Neural progenitor cell (in vitro differentiated cells): ENCODE measurements around the gene METTL1. TPM values are rescaled to one million over a fixed set of nuclear protein-coding genes. Genes with fewer than 3 reads are reported as not detected.
A peak's percentile ranks its signal among the peaks of the same experiment; 100 is the strongest.

ENCODE experiments used
- DNase-seq: peaks from one replicate; pipeline ENCODE4 v3.0.0-alpha.2; 2016; ENCODE audit warnings: low spot score
- H2AFZ ChIP-seq: fragments of 200-600 bp; sonication (generic); replicated peaks from 2 replicates; pipeline ENCODE4 v1.6.1; 2016; ENCODE audit warnings: antibody characterized with exemption
- H3F3A ChIP-seq: fragments of 200-600 bp; sonication (generic); 2 replicates; pipeline ENCODE4 v1.6.1; 2016; ENCODE audit warnings: antibody characterized with exemption, low read depth
- H3K27ac ChIP-seq: fragments of 200-600 bp; sonication (generic); 2 replicates; pipeline ENCODE4 v1.5.1; 2016; ENCODE audit warnings: mild to moderate bottlenecking
- H3K27me3 ChIP-seq: fragments of 200-600 bp; sonication (generic); 2 replicates; pipeline ENCODE4 v1.6.1; 2016; ENCODE audit warnings: mild to moderate bottlenecking, moderate library complexity
- H3K36me3 ChIP-seq: fragments of 200-600 bp; sonication (generic); 2 replicates; pipeline ENCODE4 v1.5.1; 2016
- H3K4me1 ChIP-seq: fragments of 200-600 bp; sonication (generic); 2 replicates; pipeline ENCODE4 v1.6.1; 2016; ENCODE audit warnings: mixed run types
- H3K4me2 ChIP-seq: fragments of 200-600 bp; sonication (generic); 2 replicates; pipeline ENCODE4 v1.6.1; 2016
- H3K4me3 ChIP-seq: fragments of 200-600 bp; sonication (generic); 2 replicates; pipeline ENCODE4 v1.5.1; 2016
- H3K79me2 ChIP-seq: fragments of 200-600 bp; sonication (generic); 2 replicates; pipeline ENCODE4 v1.6.1; 2016; ENCODE audit warnings: low read depth
- H3K9ac ChIP-seq: fragments of 200-600 bp; sonication (generic); 2 replicates; pipeline ENCODE4 v1.6.1; 2016
- H3K9me3 ChIP-seq: fragments of 200-600 bp; sonication (generic); 2 replicates; pipeline ENCODE4 v1.5.1; 2016; ENCODE audit warnings: low read depth
- H4K20me1 ChIP-seq: fragments of 200-600 bp; sonication (generic); 2 replicates; pipeline ENCODE4 v1.6.1; 2016; ENCODE audit warnings: low read depth
- H3K27ac Mint-ChIP-seq: 3 replicates; pipeline ENCODE4 v1.8.0; 2021; ENCODE audit warnings: mixed read lengths
- H3K27me3 Mint-ChIP-seq: 2 replicates; pipeline ENCODE4 v1.8.0; 2022; ENCODE audit warnings: low read depth, mild to moderate bottlenecking, inconsistent platforms, moderate library complexity, mixed read lengths; ENCODE audit not compliant: insufficient read depth
- H3K36me3 Mint-ChIP-seq: 3 replicates; pipeline ENCODE4 v1.8.0; 2021; ENCODE audit warnings: mixed read lengths
- H3K4me1 Mint-ChIP-seq: 3 replicates; pipeline ENCODE4 v1.8.0; 2021; ENCODE audit warnings: mixed read lengths
- H3K4me3 Mint-ChIP-seq: 3 replicates; pipeline ENCODE4 v1.8.0; 2021; ENCODE audit warnings: mild to moderate bottlenecking, moderate library complexity, mixed read lengths
- H3K9me3 Mint-ChIP-seq: 3 replicates; pipeline ENCODE4 v1.8.0; 2020; ENCODE audit warnings: mixed read lengths
- CTCF ChIP-seq: fragments of 200-600 bp; sonication (generic); IDR thresholded peaks from 2 replicates; pipeline ENCODE4 v1.5.1; 2017; ENCODE audit warnings: antibody characterized with exemption, mild to moderate bottlenecking
- EZH2 ChIP-seq: fragments of 200-600 bp; sonication (generic); IDR thresholded peaks from 2 replicates; pipeline ENCODE4 v1.6.1; 2017; ENCODE audit warnings: antibody characterized with exemption, mild to moderate bottlenecking, moderate library complexity
- EZH2phosphoT487 ChIP-seq: fragments of 200-600 bp; sonication (generic); IDR thresholded peaks from 2 replicates; pipeline ENCODE4 v1.6.1; 2017; ENCODE audit warnings: antibody characterized with exemption
- total RNA-seq: library from RNA; depleted of rRNA; stranded (reverse); fragments of >200 nt; gene quantifications from 2 replicates; pipeline ENCODE4 v1.2.3, GENCODE V29; 2015; ENCODE audit warnings: low replicate concordance

METTL1 gene
- total RNA-seq, 1 donor from 2014 or later = 5.6 TPM

GRCh38 chr12:57795354-57795753 is 23.4 kb upstream of the METTL1 start:
- Histone ChIP-seq H4K20me1 (peaks cover 6% of the 10 kb centered on the region), H3K27me3 (no peaks in the 10 kb centered on the region), H3K4me2 (no peak overlapping the region), H3K4me1 (no peaks in the 10 kb centered on the region), H3K9ac (no peak overlapping the region), H3K36me3 (peaks cover 17% of the 10 kb centered on the region), H3K9me3 (no peaks in the 10 kb centered on the region), H3K4me3 (no peak overlapping the region), H3K79me2 (no peaks in the 10 kb centered on the region), H2AFZ (no peak overlapping the region), H3K27ac (no peak overlapping the region), H3F3A (peaks cover 7% of the 10 kb centered on the region)
- no peak for TF ChIP-seq EZH2
- no peak for TF ChIP-seq CTCF
- TF ChIP-seq EZH2phosphoT487 = no peak
- no peak for DNase-seq
- Mint-ChIP-seq H3K4me1 (no peaks in the 10 kb centered on the region), H3K27me3 (no peaks in the 10 kb centered on the region), H3K36me3 (peaks cover 10% of the 10 kb centered on the region), H3K4me3 (no peak overlapping the region), H3K9me3 (no peaks in the 10 kb centered on the region), H3K27ac (no peak overlapping the region)

- no peaks in the 10 kb centered on the region for H3K4me1 Mint-ChIP-seq
- Histone ChIP-seq H3K4me1 (no peaks in the 10 kb centered on the region), H3K4me3 (no peak overlapping the region), H3K79me2 (no peaks in the 10 kb centered on the region), H3F3A (peaks cover 7% of the 10 kb centered on the region), H3K9me3 (no peaks in the 10 kb centered on the region), H2AFZ (no peak overlapping the region), H3K27me3 (no peaks in the 10 kb centered on the region), H3K36me3 (peaks cover 23% of the 10 kb centered on the region), H3K4me2 (no peak overlapping the region), H4K20me1 (peaks cover 6% of the 10 kb centered on the region), H3K9ac (no peak overlapping the region), H3K27ac (no peak overlapping the region)
- no peak overlapping the region for H3K27ac Mint-ChIP-seq
- no peaks in the 10 kb centered on the region for H3K9me3 Mint-ChIP-seq
- no peak for DNase-seq
- TF ChIP-seq CTCF (no peak), EZH2 (no peak), EZH2phosphoT487 (no peak)
- H3K27me3 Mint-ChIP-seq = no peaks in the 10 kb centered on the region
- H3K4me3 Mint-ChIP-seq = no peak overlapping the region
- peaks cover 10% of the 10 kb centered on the region for H3K36me3 Mint-ChIP-seq
These were observed 22.0 kb upstream of the METTL1 start for GRCh38 chr12:57793920-57794319.

- Histone ChIP-seq H3K36me3 (no peaks in the 10 kb centered on the region), H3F3A (peaks cover 19% of the 10 kb centered on the region), H3K27me3 (no peaks in the 10 kb centered on the region), H3K79me2 (peaks cover 20% of the 10 kb centered on the region), H3K9me3 (no peaks in the 10 kb centered on the region), H3K4me3 (no peak overlapping the region), H3K4me2 (peak overlapping the region; percentile 83), H4K20me1 (no peaks in the 10 kb centered on the region), H3K4me1 (no peaks in the 10 kb centered on the region), H3K9ac (no peak overlapping the region), H2AFZ (no peak overlapping the region), H3K27ac (no peak overlapping the region)
- peaks cover 11% of the 10 kb centered on the region for H3K4me1 Mint-ChIP-seq
- peaks cover 5% of the 10 kb centered on the region for H3K27me3 Mint-ChIP-seq
- H3K36me3 Mint-ChIP-seq = peaks cover 10% of the 10 kb centered on the region
- H3K27ac Mint-ChIP-seq = no peak overlapping the region
- DNase-seq = no peak
- H3K4me3 Mint-ChIP-seq = peak overlapping the region; percentile 82
- no peak for TF ChIP-seq EZH2phosphoT487
- TF ChIP-seq CTCF = no peak
- H3K9me3 Mint-ChIP-seq = no peaks in the 10 kb centered on the region
These were observed 12.0 kb upstream of the METTL1 start for GRCh38 chr12:57783861-57784260.

GRCh38 chr12:57783466-57783801 is 11.5 kb upstream of the METTL1 start:
- Mint-ChIP-seq H3K27me3 (peaks cover 5% of the 10 kb centered on the region), H3K4me1 (peaks cover 11% of the 10 kb centered on the region), H3K9me3 (no peaks in the 10 kb centered on the region), H3K36me3 (peaks cover 10% of the 10 kb centered on the region), H3K4me3 (peak overlapping the region; percentile 99), H3K27ac (no peak overlapping the region)
- H3K4me3 ChIP-seq = peak overlapping the region; percentile 84
- H3F3A ChIP-seq = peaks cover 19% of the 10 kb centered on the region
- no peaks in the 10 kb centered on the region for H3K36me3 ChIP-seq
- H3K4me2 ChIP-seq = peak overlapping the region; percentile 83
- no peak overlapping the region for H3K27ac ChIP-seq
- H4K20me1 ChIP-seq = no peaks in the 10 kb centered on the region
- DNase-seq = no peak
- peaks cover 20% of the 10 kb centered on the region for H3K79me2 ChIP-seq
- H3K9me3 ChIP-seq = no peaks in the 10 kb centered on the region
- H3K9ac ChIP-seq = no peak overlapping the region
- no peaks in the 10 kb centered on the region for H3K27me3 ChIP-seq
- no peak overlapping the region for H2AFZ ChIP-seq
- TF ChIP-seq EZH2phosphoT487 (no peak), CTCF (no peak), EZH2 (no peak)
- no peaks in the 10 kb centered on the region for H3K4me1 ChIP-seq
